Ectodermal cell (in vitro differentiated cells): ENCODE measurements around the gene DCTD.
A peak's percentile ranks its signal among the peaks of the same experiment; 100 is the strongest.

Experiments used
- H3K27ac ChIP-seq: 2 replicates; pipeline ENCODE4 v1.7.0; 2013; ENCODE audit warnings: mild to moderate bottlenecking, low read depth, low read length; ENCODE audit not compliant: insufficient read depth, poor library complexity, severe bottlenecking
- H3K27me3 ChIP-seq: 2 replicates; pipeline ENCODE4 v1.7.0; 2013; ENCODE audit warnings: mild to moderate bottlenecking, low read length; ENCODE audit not compliant: insufficient read depth, control insufficient read depth, poor library complexity, severe bottlenecking
- H3K36me3 ChIP-seq: one replicate; pipeline ENCODE4 v1.7.0; 2013; ENCODE audit warnings: low read length; ENCODE audit not compliant: control insufficient read depth, insufficient read depth
- H3K4me1 ChIP-seq: one replicate; pipeline ENCODE4 v1.7.0; 2013; ENCODE audit warnings: low read length; ENCODE audit not compliant: control insufficient read depth, insufficient read depth
- H3K4me3 ChIP-seq: 2 replicates; pipeline ENCODE4 v1.7.0; 2013; ENCODE audit warnings: low read depth, low read length, control low read depth; ENCODE audit not compliant: insufficient read depth
- H3K9me3 ChIP-seq: 2 replicates; pipeline ENCODE4 v1.7.0; 2013; ENCODE audit warnings: mild to moderate bottlenecking, low read length, moderate library complexity; ENCODE audit not compliant: control insufficient read depth
- WGBS, 2 experiments: methylation state at CpG; one replicate each; pipeline ENCODE4 v1.1.7; 2013; ENCODE audit warnings: missing lambda C conversion rate in 2 of 2; 5-methylcytosine and 5-hydroxymethylcytosine counted together

Gene DCTD

GRCh38 chr4:182922501-182923284, 5.5 kb upstream of the DCTD start:
- no peaks in the 10 kb centered on the region for H3K9me3 ChIP-seq
- no peak overlapping the region for H3K27ac ChIP-seq
- H3K36me3 ChIP-seq, result no peaks in the 10 kb centered on the region
- no peak overlapping the region for H3K4me3 ChIP-seq
- WGBS, 2 experiments, result 94 to 98% methylated on average over 13 of the region's 13 CpGs
- H3K4me1 ChIP-seq, result peaks cover 3% of the 10 kb centered on the region
- peaks cover 5% of the 10 kb centered on the region for H3K27me3 ChIP-seq

GRCh38 chr4:182921608-182922007, 4.4 kb upstream of the DCTD start:
- Histone ChIP-seq H3K36me3 (no peaks in the 10 kb centered on the region), H3K27me3 (peaks cover 5% of the 10 kb centered on the region), H3K4me3 (no peak overlapping the region), H3K27ac (no peak overlapping the region), H3K4me1 (peaks cover 3% of the 10 kb centered on the region), H3K9me3 (no peaks in the 10 kb centered on the region)
- 96 to 97% methylated on average over 3 to 4 of the region's 4 CpGs for WGBS, 2 experiments

- no peaks in the 10 kb centered on the region for H3K9me3 ChIP-seq
- H3K27me3 ChIP-seq, result peaks cover 5% of the 10 kb centered on the region
- no peaks in the 10 kb centered on the region for H3K36me3 ChIP-seq
- no peak overlapping the region for H3K4me3 ChIP-seq
- peaks cover 9% of the 10 kb centered on the region for H3K4me1 ChIP-seq
- 82 to 90% methylated on average over 4 of the region's 4 CpGs for WGBS, 2 experiments
- H3K27ac ChIP-seq, result no peak overlapping the region
Measured at GRCh38 chr4:182920676-182921075, 3.5 kb upstream of the DCTD start.

- Histone ChIP-seq H3K4me3 (no peak overlapping the region), H3K27me3 (peaks cover 5% of the 10 kb centered on the region), H3K9me3 (no peaks in the 10 kb centered on the region), H3K27ac (no peak overlapping the region), H3K36me3 (peaks cover 13% of the 10 kb centered on the region), H3K4me1 (peaks cover 9% of the 10 kb centered on the region)
- WGBS, 2 experiments, result 94% methylated on average over 7 of the region's 7 CpGs
Measured at GRCh38 chr4:182918791-182919302, 1.7 kb upstream of the DCTD start.

GRCh38 chr4:182918044-182918607, 940 bp upstream of the DCTD start:
- H3K4me1 ChIP-seq, result peaks cover 13% of the 10 kb centered on the region
- peaks cover 5% of the 10 kb centered on the region for H3K27me3 ChIP-seq
- no peaks in the 10 kb centered on the region for H3K9me3 ChIP-seq
- peaks cover 13% of the 10 kb centered on the region for H3K36me3 ChIP-seq
- peak overlapping the region; percentile 67 for H3K4me3 ChIP-seq
- H3K27ac ChIP-seq, result no peak overlapping the region
- WGBS, 2 experiments, result 35% methylated on average over 12 of the region's 12 CpGs

GRCh38 chr4:182916483-182917181, 554 bp downstream of the DCTD start:
- Histone ChIP-seq H3K27ac (peak overlapping the region; percentile 73), H3K4me3 (peak overlapping the region; percentile 67), H3K27me3 (peaks cover 5% of the 10 kb centered on the region), H3K4me1 (peaks cover 13% of the 10 kb centered on the region), H3K36me3 (peaks cover 13% of the 10 kb centered on the region), H3K9me3 (no peaks in the 10 kb centered on the region)
- 9% methylated on average over 38 of the region's 38 CpGs for WGBS, 2 experiments

GRCh38 chr4:182914357-182914756, 2.8 kb downstream of the DCTD start:
- Histone ChIP-seq H3K27me3 (peaks cover 5% of the 10 kb centered on the region), H3K4me3 (no peak overlapping the region), H3K9me3 (no peaks in the 10 kb centered on the region), H3K36me3 (peaks cover 26% of the 10 kb centered on the region), H3K27ac (no peak overlapping the region), H3K4me1 (peaks cover 13% of the 10 kb centered on the region)
- 90 to 94% methylated on average over 5 of the region's 5 CpGs for WGBS, 2 experiments

- Histone ChIP-seq H3K9me3 (no peaks in the 10 kb centered on the region), H3K27me3 (no peaks in the 10 kb centered on the region), H3K27ac (no peak overlapping the region), H3K4me1 (peaks cover 13% of the 10 kb centered on the region), H3K4me3 (no peak overlapping the region), H3K36me3 (peaks cover 26% of the 10 kb centered on the region)
- 96 to 98% methylated on average over 2 of the region's 2 CpGs for WGBS, 2 experiments
Measured at GRCh38 chr4:182913621-182914020, 3.6 kb downstream of the DCTD start.

- WGBS, 2 experiments, result 81 to 88% methylated on average over 8 of the region's 8 CpGs
- no peak overlapping the region for H3K4me3 ChIP-seq
- H3K9me3 ChIP-seq, result no peaks in the 10 kb centered on the region
- peaks cover 10% of the 10 kb centered on the region for H3K4me1 ChIP-seq
- peaks cover 26% of the 10 kb centered on the region for H3K36me3 ChIP-seq
- H3K27me3 ChIP-seq, result no peaks in the 10 kb centered on the region
- H3K27ac ChIP-seq, result no peak overlapping the region
Measured at GRCh38 chr4:182913036-182913435, 4.2 kb downstream of the DCTD start.

GRCh38 chr4:182908124-182908523, 9.1 kb downstream of the DCTD start:
- Histone ChIP-seq H3K4me3 (no peak overlapping the region), H3K9me3 (no peaks in the 10 kb centered on the region), H3K27me3 (no peaks in the 10 kb centered on the region), H3K36me3 (peaks cover 30% of the 10 kb centered on the region), H3K27ac (no peak overlapping the region), H3K4me1 (peaks cover 7% of the 10 kb centered on the region)
- WGBS, 2 experiments, result 93 to 94% methylated on average over 3 of the region's 3 CpGs
